HG03025 (cell line): Measurements from ENCODE around the gene S1PR2.
"Not testable (repeated sequence)": the region's sequence is repeated elsewhere in the genome, so short reads cannot be mapped to it uniquely, and the experiment has no call there.

Experiments
- ATAC-seq: cut with Tn5 transposase; IDR thresholded peaks from one replicate; pipeline ENCODE4 v1.9.1; 2021; ENCODE audit warnings: mild to moderate bottlenecking, moderate library complexity; ENCODE audit not compliant: unreplicated experiment, low FRiP score

S1PR2 gene

GRCh38 chr19:10255358-10255757 is 24.2 kb upstream of the S1PR2 start:
- ATAC-seq, result no peak

- no peak for ATAC-seq
Measured at GRCh38 chr19:10254244-10254643, 23.1 kb upstream of the S1PR2 start.

GRCh38 chr19:10252707-10253106 is 21.6 kb upstream of the S1PR2 start:
- no peak for ATAC-seq

GRCh38 chr19:10251792-10252694 is 20.9 kb upstream of the S1PR2 start, which contains the start of gene MRPL4:
Gene MRPL4 (plus strand): TSS chr19:10252214. CDS start chr19:10252254, 40 bp downstream.
- ATAC-seq, result peak; percentile 70

- ATAC-seq, result no peak
Measured at GRCh38 chr19:10246511-10246910, 15.4 kb upstream of the S1PR2 start.

GRCh38 chr19:10245189-10245939 is 14.2 kb upstream of the S1PR2 start:
- ATAC-seq, result no peak

GRCh38 chr19:10243606-10244005 is 12.5 kb upstream of the S1PR2 start:
- no peak for ATAC-seq

GRCh38 chr19:10241826-10242449 is 10.8 kb upstream of the S1PR2 start:
- not testable (repeated sequence) for ATAC-seq

GRCh38 chr19:10238172-10238783 is 7.1 kb upstream of the S1PR2 start:
- no peak for ATAC-seq

GRCh38 chr19:10237702-10238101 is 6.6 kb upstream of the S1PR2 start:
- no peak for ATAC-seq

GRCh38 chr19:10235409-10235808 is 4.3 kb upstream of the S1PR2 start:
- not testable (repeated sequence) for ATAC-seq

GRCh38 chr19:10235003-10235402 is 3.9 kb upstream of the S1PR2 start:
- ATAC-seq, result no peak

GRCh38 chr19:10233946-10234345 is 2.8 kb upstream of the S1PR2 start:
- ATAC-seq, result no peak

- ATAC-seq, result no peak
Measured at GRCh38 chr19:10231612-10232228, 589 bp upstream of the S1PR2 start.

- no peak for ATAC-seq
Measured at GRCh38 chr19:10230173-10230860, 814 bp downstream of the S1PR2 start.

- no peak for ATAC-seq
Measured at GRCh38 chr19:10228920-10229319, 2.2 kb downstream of the S1PR2 start.

GRCh38 chr19:10228393-10228792 is 2.7 kb downstream of the S1PR2 start:
- no peak for ATAC-seq

GRCh38 chr19:10227026-10227971 is 3.8 kb downstream of the S1PR2 start:
- ATAC-seq, result no peak
